HepG2 (cell line): ENCODE results near the gene PPP1R16B. TPM values are rescaled to one million over a fixed set of nuclear protein-coding genes. Genes with fewer than 3 reads are reported as not detected.

Experiments
- ATAC-seq: fragments of 200-7000 bp; cut with Tn5 transposase; 3 replicates; pipeline ENCODE4 v1.9.1; 2020; ENCODE audit warnings: mild to moderate bottlenecking, moderate library complexity
- BruUV-seq: library from RNA; stranded (reverse); fragments of 400-500 nt; replicated peaks from 2 replicates; lab custom pipeline; 2021; lab: Mats Ljungman, UMichigan
- CTCF ChIA-PET: fragments of 300-600 bp; formaldehyde crosslinking; extraction: SDS; loops from one replicate; lab custom pipeline; 2021; ENCODE audit warnings: low total read pairs, inconsistent platforms, low intra/inter-chr PET ratio; lab: Yijun Ruan, JAX
- POLR2A ChIA-PET: fragments of 350-600 bp; sonication (Branson Sonifier 250); formaldehyde crosslinking; loops from one replicate; lab custom pipeline; 2020; ENCODE audit warnings: antibody characterized with exemption, inconsistent platforms; lab: Yijun Ruan, JAX
- DNase-seq: peaks from one replicate; pipeline ENCODE4 v3.0.0-alpha.2; 2015; ENCODE audit warnings: low spot score
- FAIRE-seq: peaks from 3 replicates; lab custom pipeline; 2011; peaks lifted over from hg19 to GRCh38; lab: Jason Lieb, UNC
- H2AFZ ChIP-seq: one replicate; pipeline ENCODE4 v1.6.1; 2011; ENCODE audit warnings: low read length, inconsistent platforms
- H3K27ac ChIP-seq: fragments of 300-600 bp; 3 replicates; pipeline ENCODE4 v1.8.0; 2011; ENCODE audit warnings: mixed run types, mild to moderate bottlenecking, mixed read lengths, low read length, inconsistent platforms; ENCODE audit not compliant: insufficient read depth; ENCODE audit errors: extremely low read length
- H3K27me3 ChIP-seq, 2 experiments: fragments of 200-600 bp in 1 of 2; 2 replicates in 1 of 2; 3 replicates in 1 of 2; pipeline versions ENCODE4 v1.6.0 to v1.8.0; 2011; ENCODE audit warnings: low read length in 2 of 2, mild to moderate bottlenecking in 2 of 2, moderate library complexity in 2 of 2, inconsistent platforms in 1 of 2; ENCODE audit not compliant: insufficient read depth in 2 of 2, control insufficient read depth in 1 of 2
- H3K36me3 ChIP-seq, 2 experiments: fragments of 200-600 bp in 1 of 2; replicated peaks in 1 of 2; 2 replicates in 1 of 2; 3 replicates in 1 of 2; pipeline versions ENCODE4 v1.5.1 to v1.8.0; 2011; ENCODE audit warnings: low read length in 2 of 2, inconsistent platforms in 1 of 2; ENCODE audit not compliant: insufficient read depth in 2 of 2, control insufficient read depth in 1 of 2
- H3K4me1 ChIP-seq: 2 replicates; pipeline ENCODE4 v1.5.1; 2012; ENCODE audit warnings: low read length, inconsistent platforms; ENCODE audit not compliant: insufficient read depth
- H3K4me2 ChIP-seq: 2 replicates; pipeline ENCODE4 v1.6.0; 2011; ENCODE audit warnings: low read depth, low read length, inconsistent platforms
- H3K4me3 ChIP-seq, 3 experiments: fragments of 200-600 bp in 1 of 3; sonication (generic), shearing (Covaris generic) in 1 of 3; replicated peaks in 1 of 3; 2 replicates each; pipeline ENCODE4 v1.5.1; 2011 to 2016; ENCODE audit warnings: low read length in 3 of 3, inconsistent platforms in 2 of 3, low read depth in 2 of 3, mild to moderate bottlenecking in 2 of 3, control low read depth in 1 of 3, mixed read lengths in 1 of 3; ENCODE audit not compliant: insufficient read depth in 1 of 3
- H3K79me2 ChIP-seq: one replicate; pipeline ENCODE4 v1.6.1; 2011; ENCODE audit warnings: low read length, inconsistent platforms; ENCODE audit not compliant: insufficient read depth
- H3K9ac ChIP-seq: 2 replicates; pipeline ENCODE4 v1.6.0; 2011; ENCODE audit warnings: mild to moderate bottlenecking, low read depth, low read length, inconsistent platforms; ENCODE audit not compliant: insufficient read depth
- H3K9me3 ChIP-seq: 2 replicates; pipeline ENCODE4 v1.5.1; 2012; ENCODE audit warnings: mild to moderate bottlenecking, low read length
- H4K20me1 ChIP-seq: 2 replicates; pipeline ENCODE4 v1.6.0; 2011; ENCODE audit warnings: inconsistent platforms, mild to moderate bottlenecking, low read length, moderate library complexity; ENCODE audit not compliant: insufficient read depth
- FOXA1 ChIP-seq, 2 experiments: fragments of 450-650 bp in 1 of 2; sonication (generic) in 1 of 2; formaldehyde crosslinking in 1 of 2; IDR thresholded peaks; 2 replicates each; pipeline versions ENCODE4 v1.4.0 to v1.6.1; 2016 to 2020; ENCODE audit warnings: missing genetic modification reagents in 1 of 2
- HOXD1 ChIP-seq: sonication (generic); formaldehyde crosslinking; IDR thresholded peaks from 2 replicates; pipeline ENCODE4 v1.5.0; 2020; ENCODE audit warnings: missing genetic modification reagents
- ISX ChIP-seq: sonication (generic); formaldehyde crosslinking; conservative IDR thresholded peaks from 2 replicates; pipeline ENCODE4 v1.5.0; 2020; ENCODE audit warnings: missing genetic modification reagents
- MAF1 ChIP-seq: sonication (generic); formaldehyde crosslinking; IDR thresholded peaks from 2 replicates; pipeline ENCODE4 v1.5.0; 2020; ENCODE audit warnings: missing genetic modification reagents, borderline replicate concordance
- POLR2A ChIP-seq, 2 experiments: IDR thresholded peaks; 2 replicates each; pipeline ENCODE4 v1.6.1; 2011; ENCODE audit warnings: low read depth in 2 of 2, low read length in 2 of 2, mild to moderate bottlenecking in 1 of 2, moderate library complexity in 1 of 2; ENCODE audit not compliant: insufficient read depth in 1 of 2
- RARG ChIP-seq: sonication (generic); formaldehyde crosslinking; IDR thresholded peaks from 2 replicates; pipeline ENCODE4 v1.4.0; 2020; ENCODE audit warnings: low read depth, mild to moderate bottlenecking, missing genetic modification reagents
- SIN3A ChIP-seq: IDR thresholded peaks from 2 replicates; pipeline ENCODE4 v1.6.1; 2011; ENCODE audit warnings: low read depth, mild to moderate bottlenecking, control low read depth, low read length, borderline replicate concordance
- ZBTB38 ChIP-seq: sonication (generic); formaldehyde crosslinking; IDR thresholded peaks from 2 replicates; pipeline ENCODE4 v1.5.1; 2020; ENCODE audit warnings: mild to moderate bottlenecking, missing genetic modification reagents
- ZNF263 ChIP-seq: sonication (generic); formaldehyde crosslinking; IDR thresholded peaks from 2 replicates; pipeline ENCODE4 v1.4.0; 2020; ENCODE audit warnings: missing genetic modification reagents
- ZNF629 ChIP-seq: sonication (generic); formaldehyde crosslinking; conservative IDR thresholded peaks from 2 replicates; pipeline ENCODE4 v1.5.0; 2020; ENCODE audit warnings: missing genetic modification reagents
- ZSCAN20 ChIP-seq: sonication (generic); formaldehyde crosslinking; IDR thresholded peaks from 2 replicates; pipeline ENCODE4 v1.4.0; 2020; ENCODE audit warnings: missing genetic modification reagents, mild to moderate bottlenecking, borderline replicate concordance
- WGBS: methylation state at CpG from one replicate; pipeline ENCODE4 v1.1.6; 2017; ENCODE audit warnings: low lambda C conversion rate; 5-methylcytosine and 5-hydroxymethylcytosine counted together
- in situ Hi-C: cut with HindIII; loops from 2 replicates; pipeline ENCODE4 v1.10.0; 2017; ENCODE audit warnings: low pct_unique_long_range_greater_than_20kb; ENCODE audit not compliant: extremely low pct_ligation_motif_present
- intact Hi-C: fragments of 100-400 bp; cut with micrococcal nuclease; formaldehyde crosslinking; loops from one replicate; pipeline ENCODE4 v1.10.0; 2022; ENCODE audit not compliant: unreplicated experiment
- polyA plus RNA-seq, 8 experiments: library from polyadenylated mRNA; depleted of rRNA in 3 of 8; stranded (reverse) in 7 of 8; unstranded in 1 of 8; fragments of >200 nt; fragmentation: Illumina TruSeq in 4 of 8; extraction: Trizol in 4 of 8; gene quantifications; 2 replicates each; pipeline versions ENCODE4 v1.2.1 to v1.2.3, GENCODE V29; 2011 to 2016; ENCODE audit warnings: low read depth in 4 of 8, missing spikeins in 1 of 8, mixed read lengths in 1 of 8; ENCODE audit not compliant: insufficient read depth in 1 of 8
- total RNA-seq, 5 experiments: library from RNA; depleted of rRNA; stranded (reverse); fragments of >200 nt; fragmentation: Illumina TruSeq; extraction: Trizol; gene quantifications; 2 replicates each; pipeline ENCODE4 v1.2.3, GENCODE V29; 2016; ENCODE audit warnings: low read depth in 1 of 5
- TF ChIP-seq, protein P1 (sequence below): sonication (generic); formaldehyde crosslinking; IDR thresholded peaks from 2 replicates; pipeline ENCODE4 v1.9.0; 2021; ENCODE audit warnings: missing genetic modification reagents, mild to moderate bottlenecking, borderline replicate concordance
- TF ChIP-seq, protein P2 (sequence below): sonication (generic); formaldehyde crosslinking; IDR thresholded peaks from 2 replicates; pipeline ENCODE4 v1.4.0; 2020; ENCODE audit warnings: mild to moderate bottlenecking, missing genetic modification reagents, borderline replicate concordance
- TF ChIP-seq, protein P3 (sequence below): sonication (generic); formaldehyde crosslinking; IDR thresholded peaks from 2 replicates; pipeline ENCODE4 v1.5.0; 2020; ENCODE audit warnings: missing genetic modification reagents, mild to moderate bottlenecking, borderline replicate concordance
- TF ChIP-seq, protein P4 (sequence below): fragments of 450-650 bp; IDR thresholded peaks from 2 replicates; pipeline ENCODE4 v1.6.1; 2017

PPP1R16B gene
- total and polyA plus RNA-seq, 2 of the 13 experiments (the other 11 are each of a cell fraction or from before 2014, with no cell fraction given): 0.02 to 0.11 TPM

DNA sequence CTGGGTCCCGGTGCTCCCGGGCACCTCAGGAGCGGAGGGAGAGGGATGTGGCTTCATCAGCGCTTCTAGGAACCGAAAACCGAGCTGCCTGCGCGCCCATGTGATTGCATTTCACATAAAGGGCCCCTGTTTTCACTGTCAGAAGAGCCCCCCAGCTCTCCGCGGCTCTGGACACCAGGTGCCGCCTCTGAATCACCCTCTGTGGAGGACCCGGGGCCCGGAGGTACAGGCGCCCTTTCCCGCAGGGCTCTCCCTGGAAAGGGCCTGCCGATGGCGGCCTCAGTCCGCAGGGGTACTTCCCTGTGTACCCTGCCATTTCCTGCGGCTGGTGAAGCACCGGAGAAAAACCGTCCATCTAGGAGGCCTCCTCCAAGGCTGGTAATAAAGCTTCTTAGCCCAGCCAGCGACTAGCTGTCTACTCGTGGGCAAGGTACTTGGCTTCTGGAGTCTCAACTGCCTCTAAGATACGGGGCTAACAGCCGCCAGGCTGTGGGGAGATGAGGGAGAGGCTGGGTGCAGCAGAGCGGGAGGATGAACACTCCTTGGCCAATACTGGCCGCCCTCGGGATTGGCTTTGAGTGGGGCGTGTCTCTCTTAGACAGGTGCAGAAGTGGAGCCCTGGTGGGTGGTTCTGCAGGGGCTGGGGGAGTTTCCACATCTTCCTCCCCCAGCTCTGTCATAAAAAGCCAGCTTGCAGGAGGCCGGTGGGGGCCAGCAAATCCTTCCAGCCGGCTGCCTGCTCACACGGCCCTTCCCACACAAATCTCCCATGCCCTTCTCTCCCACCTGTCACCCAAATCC, 1.6 kb downstream of the PPP1R16B start:
- Histone ChIP-seq H3K36me3 (no peaks in the 10 kb centered on the region), H3K27me3 (peaks cover 14 to 73% of the 10 kb centered on the region in 2 experiments), H3K4me3 (no peak overlapping the region), H4K20me1 (no peaks in the 10 kb centered on the region), H2AFZ (no peak overlapping the region), H3K9ac (no peak overlapping the region), H3K27ac (no peak overlapping the region), H3K79me2 (no peaks in the 10 kb centered on the region), H3K4me2 (peak overlapping the region; percentile 70; the same call in 1 of the 2 replicates), H3K9me3 (no peaks in the 10 kb centered on the region), H3K4me1 (peaks cover 22% of the 10 kb centered on the region)
- CTCF ChIA-PET: no interaction called here
- 63% methylated on average over 31 of the region's 32 CpGs for WGBS
- no peak for FAIRE-seq
- POLR2A ChIA-PET: no interaction called here
- intact Hi-C loops: no loop called here
- in situ Hi-C loops: no loop called here
- no peak for DNase-seq
- BruUV-seq: no TSS peak
- peak; percentile 4; the same call in 2 of the 3 replicates for ATAC-seq
- TF ChIP-seq ISX: no peak
- TF ChIP-seq POLR2A (IDR thresholded peaks at IDR 0.05; ENCODE audit: insufficient read depth in 1 of 2, low read depth in 2 of 2, low read length in 2 of 2): no peak
- TF ChIP-seq, protein P1, sequence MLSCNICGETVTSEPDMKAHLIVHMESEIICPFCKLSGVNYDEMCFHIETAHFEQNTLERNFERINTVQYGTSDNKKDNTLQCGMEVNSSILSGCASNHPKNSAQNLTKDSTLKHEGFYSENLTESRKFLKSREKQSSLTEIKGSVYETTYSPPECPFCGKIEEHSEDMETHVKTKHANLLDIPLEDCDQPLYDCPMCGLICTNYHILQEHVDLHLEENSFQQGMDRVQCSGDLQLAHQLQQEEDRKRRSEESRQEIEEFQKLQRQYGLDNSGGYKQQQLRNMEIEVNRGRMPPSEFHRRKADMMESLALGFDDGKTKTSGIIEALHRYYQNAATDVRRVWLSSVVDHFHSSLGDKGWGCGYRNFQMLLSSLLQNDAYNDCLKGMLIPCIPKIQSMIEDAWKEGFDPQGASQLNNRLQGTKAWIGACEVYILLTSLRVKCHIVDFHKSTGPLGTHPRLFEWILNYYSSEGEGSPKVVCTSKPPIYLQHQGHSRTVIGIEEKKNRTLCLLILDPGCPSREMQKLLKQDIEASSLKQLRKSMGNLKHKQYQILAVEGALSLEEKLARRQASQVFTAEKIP (CRISPR knock-in tag): no peak
- no peak for TF ChIP-seq HOXD1 (CRISPR knock-in tag)
- no peak for TF ChIP-seq SIN3A
- TF ChIP-seq, protein P2, sequence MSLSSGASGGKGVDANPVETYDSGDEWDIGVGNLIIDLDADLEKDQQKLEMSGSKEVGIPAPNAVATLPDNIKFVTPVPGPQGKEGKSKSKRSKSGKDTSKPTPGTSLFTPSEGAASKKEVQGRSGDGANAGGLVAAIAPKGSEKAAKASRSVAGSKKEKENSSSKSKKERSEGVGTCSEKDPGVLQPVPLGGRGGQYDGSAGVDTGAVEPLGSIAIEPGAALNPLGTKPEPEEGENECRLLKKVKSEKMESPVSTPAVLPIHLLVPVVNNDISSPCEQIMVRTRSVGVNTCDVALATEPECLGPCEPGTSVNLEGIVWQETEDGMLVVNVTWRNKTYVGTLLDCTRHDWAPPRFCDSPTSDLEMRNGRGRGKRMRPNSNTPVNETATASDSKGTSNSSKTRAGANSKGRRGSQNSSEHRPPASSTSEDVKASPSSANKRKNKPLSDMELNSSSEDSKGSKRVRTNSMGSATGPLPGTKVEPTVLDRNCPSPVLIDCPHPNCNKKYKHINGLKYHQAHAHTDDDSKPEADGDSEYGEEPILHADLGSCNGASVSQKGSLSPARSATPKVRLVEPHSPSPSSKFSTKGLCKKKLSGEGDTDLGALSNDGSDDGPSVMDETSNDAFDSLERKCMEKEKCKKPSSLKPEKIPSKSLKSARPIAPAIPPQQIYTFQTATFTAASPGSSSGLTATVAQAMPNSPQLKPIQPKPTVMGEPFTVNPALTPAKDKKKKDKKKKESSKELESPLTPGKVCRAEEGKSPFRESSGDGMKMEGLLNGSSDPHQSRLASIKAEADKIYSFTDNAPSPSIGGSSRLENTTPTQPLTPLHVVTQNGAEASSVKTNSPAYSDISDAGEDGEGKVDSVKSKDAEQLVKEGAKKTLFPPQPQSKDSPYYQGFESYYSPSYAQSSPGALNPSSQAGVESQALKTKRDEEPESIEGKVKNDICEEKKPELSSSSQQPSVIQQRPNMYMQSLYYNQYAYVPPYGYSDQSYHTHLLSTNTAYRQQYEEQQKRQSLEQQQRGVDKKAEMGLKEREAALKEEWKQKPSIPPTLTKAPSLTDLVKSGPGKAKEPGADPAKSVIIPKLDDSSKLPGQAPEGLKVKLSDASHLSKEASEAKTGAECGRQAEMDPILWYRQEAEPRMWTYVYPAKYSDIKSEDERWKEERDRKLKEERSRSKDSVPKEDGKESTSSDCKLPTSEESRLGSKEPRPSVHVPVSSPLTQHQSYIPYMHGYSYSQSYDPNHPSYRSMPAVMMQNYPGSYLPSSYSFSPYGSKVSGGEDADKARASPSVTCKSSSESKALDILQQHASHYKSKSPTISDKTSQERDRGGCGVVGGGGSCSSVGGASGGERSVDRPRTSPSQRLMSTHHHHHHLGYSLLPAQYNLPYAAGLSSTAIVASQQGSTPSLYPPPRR (CRISPR knock-in tag): no peak
- TF ChIP-seq, protein P3, sequence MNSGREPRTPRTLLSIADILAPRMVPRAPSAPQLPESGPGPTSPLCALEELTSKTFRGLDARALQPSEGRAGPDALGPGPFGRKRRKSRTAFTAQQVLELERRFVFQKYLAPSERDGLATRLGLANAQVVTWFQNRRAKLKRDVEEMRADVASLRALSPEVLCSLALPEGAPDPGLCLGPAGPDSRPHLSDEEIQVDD (CRISPR knock-in tag): no peak
- TF ChIP-seq ZSCAN20 (CRISPR knock-in tag): no peak
- TF ChIP-seq, protein P4, sequence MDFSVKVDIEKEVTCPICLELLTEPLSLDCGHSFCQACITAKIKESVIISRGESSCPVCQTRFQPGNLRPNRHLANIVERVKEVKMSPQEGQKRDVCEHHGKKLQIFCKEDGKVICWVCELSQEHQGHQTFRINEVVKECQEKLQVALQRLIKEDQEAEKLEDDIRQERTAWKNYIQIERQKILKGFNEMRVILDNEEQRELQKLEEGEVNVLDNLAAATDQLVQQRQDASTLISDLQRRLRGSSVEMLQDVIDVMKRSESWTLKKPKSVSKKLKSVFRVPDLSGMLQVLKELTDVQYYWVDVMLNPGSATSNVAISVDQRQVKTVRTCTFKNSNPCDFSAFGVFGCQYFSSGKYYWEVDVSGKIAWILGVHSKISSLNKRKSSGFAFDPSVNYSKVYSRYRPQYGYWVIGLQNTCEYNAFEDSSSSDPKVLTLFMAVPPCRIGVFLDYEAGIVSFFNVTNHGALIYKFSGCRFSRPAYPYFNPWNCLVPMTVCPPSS: no peak
- TF ChIP-seq FOXA1 (IDR thresholded peaks at IDR 0.05): no peak
- no peak for TF ChIP-seq FOXA1 (CRISPR knock-in tag; IDR thresholded peaks at IDR 0.05)
- no peak for TF ChIP-seq ZNF263 (CRISPR knock-in tag)
- no peak for TF ChIP-seq ZBTB38
- TF ChIP-seq RARG (CRISPR knock-in tag): no peak
- no peak for TF ChIP-seq MAF1
- no peak for TF ChIP-seq ZNF629 (CRISPR knock-in tag)
